Parathyroid adenoma (tissue), 2 donors: ENCODE measurements around the gene ETFA.

Experiments
- H2AFZ ChIP-seq: fragments of 300-600 bp; sonication (generic); one replicate; pipeline ENCODE4 v1.7.0; 2017; ENCODE audit warnings: antibody characterized with exemption, mild to moderate bottlenecking
- H3K27ac ChIP-seq: fragments of 300-600 bp; sonication (generic); one replicate; pipeline ENCODE4 v1.7.0; 2017
- H3K27me3 ChIP-seq: fragments of 300-600 bp; sonication (generic); one replicate; pipeline ENCODE4 v1.7.0; 2017; ENCODE audit warnings: low read length; ENCODE audit not compliant: control insufficient read depth, insufficient read depth
- H3K36me3 ChIP-seq: fragments of 300-600 bp; sonication (generic); one replicate; pipeline ENCODE4 v1.7.0; 2017; ENCODE audit warnings: low read length; ENCODE audit not compliant: control insufficient read depth, insufficient read depth
- H3K4me1 ChIP-seq: fragments of 300-600 bp; sonication (generic); one replicate; pipeline ENCODE4 v1.7.0; 2017; ENCODE audit warnings: control low read depth
- H3K4me2 ChIP-seq: fragments of 300-600 bp; sonication (generic); one replicate; pipeline ENCODE4 v1.7.0; 2017; ENCODE audit warnings: low read length
- H3K4me3 ChIP-seq: fragments of 300-600 bp; sonication (generic); one replicate; pipeline ENCODE4 v1.7.0; 2017; ENCODE audit warnings: low read depth, low read length
- H3K79me2 ChIP-seq: fragments of 300-600 bp; sonication (generic); one replicate; pipeline ENCODE4 v1.7.0; 2017; ENCODE audit warnings: control low read depth
- H3K9ac ChIP-seq: fragments of 300-600 bp; sonication (generic); one replicate; pipeline ENCODE4 v1.7.0; 2017; ENCODE audit warnings: mild to moderate bottlenecking
- H3K9me3 ChIP-seq: fragments of 300-600 bp; sonication (generic); one replicate; pipeline ENCODE4 v1.7.0; 2017; ENCODE audit warnings: low read length; ENCODE audit not compliant: control insufficient read depth
- TF ChIP-seq, protein P1 (sequence below): fragments of 300-600 bp; sonication (generic); IDR thresholded peaks from one replicate; pipeline ENCODE4 v1.7.0; 2017; ENCODE audit warnings: antibody characterized with exemption, mild to moderate bottlenecking
- donor health status: primary hyperparathyroidism.

Gene ETFA

DNA sequence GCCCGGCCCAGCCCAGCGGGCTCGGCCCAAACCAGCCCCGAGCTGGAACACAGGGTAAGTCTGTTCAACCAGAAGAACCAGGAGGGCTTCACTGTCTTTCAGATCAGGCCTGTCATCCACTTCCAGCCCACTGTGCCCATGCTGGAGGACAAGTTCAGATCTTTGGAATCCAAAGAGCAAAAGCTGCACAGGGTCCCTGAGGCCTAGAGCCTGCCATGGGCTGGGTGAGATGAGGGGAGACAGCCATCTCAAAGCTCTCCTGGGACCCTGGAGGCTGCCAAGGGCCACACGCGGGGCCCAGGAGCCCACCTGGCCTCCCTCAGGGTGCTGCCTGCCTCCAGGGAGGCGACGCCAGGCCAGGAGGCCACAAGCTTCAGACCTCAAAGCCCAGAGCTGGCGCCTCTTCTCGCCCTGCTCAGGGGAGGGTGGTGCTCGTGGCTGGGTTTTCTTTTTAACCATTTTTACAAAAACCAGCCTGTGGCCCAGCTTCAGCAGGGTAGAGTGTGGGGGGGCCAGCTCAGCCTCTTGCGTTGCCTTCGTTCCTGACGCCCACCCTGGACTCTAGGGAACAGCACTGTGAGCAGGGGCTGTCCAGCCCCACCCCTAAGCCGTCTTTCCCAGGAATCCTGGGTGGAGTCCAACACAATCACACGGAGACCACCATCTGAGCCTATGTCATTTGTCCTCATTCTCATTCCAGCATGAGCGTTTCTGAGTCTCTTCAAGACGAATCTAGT, 107.0 kb downstream of the ETFA start:
- H3K36me3 ChIP-seq: no peaks in the 10 kb centered on the region
- no peaks in the 10 kb centered on the region for H3K9me3 ChIP-seq
- H3K4me3 ChIP-seq: no peak overlapping the region
- no peak overlapping the region for H3K27ac ChIP-seq
- H3K79me2 ChIP-seq: no peaks in the 10 kb centered on the region
- no peaks in the 10 kb centered on the region for H3K27me3 ChIP-seq
- no peak overlapping the region for H3K4me2 ChIP-seq
- TF ChIP-seq, protein P1, sequence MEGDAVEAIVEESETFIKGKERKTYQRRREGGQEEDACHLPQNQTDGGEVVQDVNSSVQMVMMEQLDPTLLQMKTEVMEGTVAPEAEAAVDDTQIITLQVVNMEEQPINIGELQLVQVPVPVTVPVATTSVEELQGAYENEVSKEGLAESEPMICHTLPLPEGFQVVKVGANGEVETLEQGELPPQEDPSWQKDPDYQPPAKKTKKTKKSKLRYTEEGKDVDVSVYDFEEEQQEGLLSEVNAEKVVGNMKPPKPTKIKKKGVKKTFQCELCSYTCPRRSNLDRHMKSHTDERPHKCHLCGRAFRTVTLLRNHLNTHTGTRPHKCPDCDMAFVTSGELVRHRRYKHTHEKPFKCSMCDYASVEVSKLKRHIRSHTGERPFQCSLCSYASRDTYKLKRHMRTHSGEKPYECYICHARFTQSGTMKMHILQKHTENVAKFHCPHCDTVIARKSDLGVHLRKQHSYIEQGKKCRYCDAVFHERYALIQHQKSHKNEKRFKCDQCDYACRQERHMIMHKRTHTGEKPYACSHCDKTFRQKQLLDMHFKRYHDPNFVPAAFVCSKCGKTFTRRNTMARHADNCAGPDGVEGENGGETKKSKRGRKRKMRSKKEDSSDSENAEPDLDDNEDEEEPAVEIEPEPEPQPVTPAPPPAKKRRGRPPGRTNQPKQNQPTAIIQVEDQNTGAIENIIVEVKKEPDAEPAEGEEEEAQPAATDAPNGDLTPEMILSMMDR: no peak
- no peak overlapping the region for H3K9ac ChIP-seq
- H2AFZ ChIP-seq: no peak overlapping the region
- no peaks in the 10 kb centered on the region for H3K4me1 ChIP-seq

DNA sequence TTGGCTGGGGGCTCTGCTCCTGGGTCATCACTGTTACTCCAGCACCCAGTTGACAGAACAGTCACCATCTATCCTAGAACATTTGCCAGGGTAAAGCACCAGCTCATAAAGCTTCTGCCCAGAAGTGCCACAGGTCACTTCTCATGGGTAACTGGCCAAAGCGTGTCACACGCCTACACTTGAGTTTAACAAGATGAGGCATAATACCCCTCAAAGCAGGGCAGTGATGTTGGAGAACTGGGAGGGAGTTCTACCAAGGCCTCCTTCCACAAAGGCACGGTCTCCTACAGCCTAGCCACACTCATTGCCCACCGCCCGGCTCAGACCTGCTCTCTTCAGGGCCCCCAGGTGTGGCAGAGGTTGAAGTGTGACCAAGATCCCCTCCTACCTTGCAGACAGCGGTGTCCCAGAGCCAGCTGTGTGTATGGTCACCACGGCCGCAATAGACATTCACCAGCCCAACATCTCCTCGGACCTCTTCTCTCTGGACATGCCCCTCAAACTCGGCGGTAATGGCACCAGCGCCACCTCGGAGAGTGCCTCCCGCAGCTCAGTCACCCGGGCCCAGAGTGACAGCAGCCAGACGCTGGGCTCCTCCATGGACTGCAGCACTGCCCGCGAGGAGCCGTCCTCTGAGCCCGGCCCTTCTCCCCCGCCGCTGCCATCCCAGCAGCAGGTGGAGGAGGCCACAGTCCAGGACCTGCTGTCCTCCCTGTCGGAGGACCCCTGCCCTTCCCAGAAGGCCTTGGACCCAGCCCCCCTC, 107.7 kb downstream of the ETFA start:
- no peaks in the 10 kb centered on the region for H3K36me3 ChIP-seq
- no peaks in the 10 kb centered on the region for H3K9me3 ChIP-seq
- TF ChIP-seq, protein P1: no peak
- no peaks in the 10 kb centered on the region for H3K4me1 ChIP-seq
- no peaks in the 10 kb centered on the region for H3K27me3 ChIP-seq
- H3K79me2 ChIP-seq: no peaks in the 10 kb centered on the region
- no peak overlapping the region for H3K9ac ChIP-seq
- H3K27ac ChIP-seq: no peak overlapping the region
- no peak overlapping the region for H3K4me3 ChIP-seq
- H3K4me2 ChIP-seq: no peak overlapping the region
- no peak overlapping the region for H2AFZ ChIP-seq

DNA sequence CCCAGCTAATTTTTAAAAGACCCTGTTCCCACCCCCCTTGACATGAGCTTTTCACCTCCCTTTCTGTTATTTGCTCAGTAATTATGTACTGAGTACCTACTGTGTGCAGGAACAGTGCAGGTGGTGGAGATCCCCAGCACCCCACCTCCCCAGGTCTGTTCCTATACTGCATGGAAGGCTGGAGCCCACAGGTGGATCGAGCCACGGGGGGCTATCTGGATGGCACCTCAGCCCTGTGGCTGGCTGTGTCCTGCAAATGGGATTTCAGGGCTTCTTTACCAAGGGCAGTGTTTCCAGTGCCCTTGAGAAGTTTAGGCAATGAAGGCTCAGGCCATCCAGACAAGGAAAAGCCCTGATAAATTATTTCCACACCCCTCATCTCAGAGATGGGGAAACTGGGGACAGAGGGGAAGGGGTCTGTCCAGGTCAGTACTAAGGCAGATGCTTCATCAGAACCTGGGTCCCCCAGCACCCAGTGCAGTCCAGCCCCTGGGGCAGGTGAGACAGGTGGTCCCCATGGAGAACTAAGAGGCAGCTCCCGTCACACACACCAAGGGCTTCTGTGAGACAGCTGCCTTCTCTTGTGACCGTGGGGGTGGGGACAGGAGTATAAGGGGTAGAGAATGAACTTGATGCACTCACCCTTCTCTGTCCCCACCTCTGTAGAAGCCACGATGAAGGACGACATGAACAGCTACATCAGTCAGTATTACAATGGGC, 109.6 kb downstream of the ETFA start:
- TF ChIP-seq, protein P1: no peak
- H2AFZ ChIP-seq: no peak overlapping the region
- no peak overlapping the region for H3K4me2 ChIP-seq
- H3K4me3 ChIP-seq: no peak overlapping the region
- no peaks in the 10 kb centered on the region for H3K27me3 ChIP-seq
- H3K36me3 ChIP-seq: no peaks in the 10 kb centered on the region
- H3K9ac ChIP-seq: no peak overlapping the region
- H3K27ac ChIP-seq: no peak overlapping the region
- no peaks in the 10 kb centered on the region for H3K4me1 ChIP-seq
- no peaks in the 10 kb centered on the region for H3K9me3 ChIP-seq
- no peaks in the 10 kb centered on the region for H3K79me2 ChIP-seq

DNA sequence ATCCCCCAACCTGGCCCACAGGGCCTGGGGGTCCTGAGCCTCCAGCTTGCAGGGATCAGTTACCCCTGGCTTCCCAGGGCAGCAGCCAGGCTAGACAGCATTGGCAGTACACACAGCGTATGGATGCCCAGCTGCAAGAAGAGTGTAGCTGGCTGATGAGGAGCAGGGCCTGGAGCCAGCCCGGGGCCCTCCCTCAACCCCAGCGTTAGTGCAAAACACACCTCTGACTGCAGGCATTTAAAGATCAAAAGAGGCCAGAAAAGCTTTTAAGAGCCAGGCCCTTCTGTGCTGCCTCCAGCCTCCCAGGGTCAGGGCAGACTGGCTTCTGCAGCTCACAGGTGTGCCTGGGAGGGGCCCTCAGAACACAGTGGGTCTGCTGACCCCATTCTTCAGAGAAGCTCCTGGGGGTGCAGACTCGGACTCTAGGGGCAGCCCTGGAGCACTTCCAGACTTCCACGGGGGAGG, 110.6 kb downstream of the ETFA start:
- H3K9ac ChIP-seq: no peak overlapping the region
- H3K4me3 ChIP-seq: no peak overlapping the region
- no peak overlapping the region for H2AFZ ChIP-seq
- no peaks in the 10 kb centered on the region for H3K79me2 ChIP-seq
- TF ChIP-seq, protein P1: no peak
- H3K9me3 ChIP-seq: no peaks in the 10 kb centered on the region
- no peaks in the 10 kb centered on the region for H3K4me1 ChIP-seq
- no peak overlapping the region for H3K4me2 ChIP-seq
- no peaks in the 10 kb centered on the region for H3K27me3 ChIP-seq
- no peak overlapping the region for H3K27ac ChIP-seq
- H3K36me3 ChIP-seq: no peaks in the 10 kb centered on the region
